KMS-11 (cell line): ENCODE data around the gene ADORA1.

Experiments
- H2AFZ ChIP-seq: fragments of 200-600 bp; sonication (generic); 2 replicates; pipeline ENCODE4 v1.6.1; 2016; ENCODE audit warnings: antibody characterized with exemption, mixed run types, low read depth
- H3K27ac ChIP-seq: fragments of 200-600 bp; sonication (generic); 2 replicates; pipeline ENCODE4 v1.6.1; 2016; ENCODE audit warnings: mild to moderate bottlenecking, mixed run types
- H3K27me3 ChIP-seq: fragments of 200-600 bp; sonication (generic); 2 replicates; pipeline ENCODE4 v1.6.1; 2017; ENCODE audit warnings: mild to moderate bottlenecking, low read depth, mixed run types, moderate library complexity; ENCODE audit not compliant: insufficient read depth
- H3K36me3 ChIP-seq: fragments of 200-600 bp; sonication (generic); 2 replicates; pipeline ENCODE4 v1.6.1; 2017; ENCODE audit warnings: mild to moderate bottlenecking, mixed run types; ENCODE audit not compliant: insufficient read depth
- H3K4me1 ChIP-seq: fragments of 200-600 bp; sonication (generic); 2 replicates; pipeline ENCODE4 v1.6.1; 2016; ENCODE audit warnings: mild to moderate bottlenecking, low read depth, mixed run types; ENCODE audit not compliant: poor library complexity, severe bottlenecking
- H3K4me2 ChIP-seq: fragments of 200-600 bp; sonication (generic); 2 replicates; pipeline ENCODE4 v1.7.0; 2016; ENCODE audit warnings: mild to moderate bottlenecking, mixed run types
- H3K4me3 ChIP-seq: fragments of 200-600 bp; sonication (generic); IDR thresholded peaks from 2 replicates; pipeline ENCODE4 v1.6.1; 2017; ENCODE audit warnings: low read depth, low read length, mixed read lengths; ENCODE audit not compliant: insufficient read depth
- H3K79me2 ChIP-seq: fragments of 200-600 bp; sonication (generic); 2 replicates; pipeline ENCODE4 v1.6.1; 2016; ENCODE audit warnings: low read depth, mixed run types; ENCODE audit not compliant: insufficient read depth
- H3K9ac ChIP-seq: fragments of 200-600 bp; sonication (generic); 2 replicates; pipeline ENCODE4 v1.6.1; 2016; ENCODE audit warnings: mild to moderate bottlenecking, mixed run types
- H4K20me1 ChIP-seq: fragments of 200-600 bp; sonication (generic); 2 replicates; pipeline ENCODE4 v1.6.1; 2016; ENCODE audit warnings: mild to moderate bottlenecking, mixed run types; ENCODE audit not compliant: insufficient read depth
- TF ChIP-seq, protein P1 (sequence below): fragments of 200-600 bp; sonication (generic); conservative IDR thresholded peaks from 2 replicates; pipeline ENCODE4 v1.6.1; 2017; ENCODE audit warnings: low read depth, mild to moderate bottlenecking, antibody characterized with exemption, low read length, moderate library complexity, mixed read lengths

The ADORA1 gene

DNA sequence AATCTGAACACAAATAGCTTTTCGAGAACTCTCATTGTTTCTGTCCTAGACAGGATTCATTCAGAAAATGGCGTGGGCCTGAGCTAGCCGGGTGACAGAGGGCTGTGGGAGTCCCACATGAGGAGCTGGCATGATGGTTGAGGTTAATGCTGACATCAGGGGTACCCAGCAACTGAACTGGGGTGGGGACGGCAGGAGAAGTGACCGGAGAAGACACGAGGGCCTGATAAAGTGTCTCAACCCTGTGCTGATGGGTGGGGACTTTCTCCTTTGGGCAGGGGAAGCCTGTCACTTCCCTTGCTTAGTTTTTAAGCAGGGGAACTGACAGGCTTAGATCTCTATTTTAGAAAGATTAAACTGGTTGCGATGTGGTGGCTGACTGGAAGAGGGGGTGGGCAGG, 87.3 kb downstream of the ADORA1 start:
- Histone ChIP-seq H3K79me2 (no peaks in the 10 kb centered on the region), H3K27me3 (no peaks in the 10 kb centered on the region; the same call in 1 of the 2 replicates), H3K4me1 (no peaks in the 10 kb centered on the region), H3K4me2 (no peak overlapping the region), H2AFZ (no peak overlapping the region), H3K36me3 (no peaks in the 10 kb centered on the region), H3K9ac (no peak overlapping the region), H3K27ac (no peak overlapping the region), H3K4me3 (no peak overlapping the region), H4K20me1 (no peaks in the 10 kb centered on the region)
- TF ChIP-seq, protein P1, sequence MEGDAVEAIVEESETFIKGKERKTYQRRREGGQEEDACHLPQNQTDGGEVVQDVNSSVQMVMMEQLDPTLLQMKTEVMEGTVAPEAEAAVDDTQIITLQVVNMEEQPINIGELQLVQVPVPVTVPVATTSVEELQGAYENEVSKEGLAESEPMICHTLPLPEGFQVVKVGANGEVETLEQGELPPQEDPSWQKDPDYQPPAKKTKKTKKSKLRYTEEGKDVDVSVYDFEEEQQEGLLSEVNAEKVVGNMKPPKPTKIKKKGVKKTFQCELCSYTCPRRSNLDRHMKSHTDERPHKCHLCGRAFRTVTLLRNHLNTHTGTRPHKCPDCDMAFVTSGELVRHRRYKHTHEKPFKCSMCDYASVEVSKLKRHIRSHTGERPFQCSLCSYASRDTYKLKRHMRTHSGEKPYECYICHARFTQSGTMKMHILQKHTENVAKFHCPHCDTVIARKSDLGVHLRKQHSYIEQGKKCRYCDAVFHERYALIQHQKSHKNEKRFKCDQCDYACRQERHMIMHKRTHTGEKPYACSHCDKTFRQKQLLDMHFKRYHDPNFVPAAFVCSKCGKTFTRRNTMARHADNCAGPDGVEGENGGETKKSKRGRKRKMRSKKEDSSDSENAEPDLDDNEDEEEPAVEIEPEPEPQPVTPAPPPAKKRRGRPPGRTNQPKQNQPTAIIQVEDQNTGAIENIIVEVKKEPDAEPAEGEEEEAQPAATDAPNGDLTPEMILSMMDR = no peak

DNA sequence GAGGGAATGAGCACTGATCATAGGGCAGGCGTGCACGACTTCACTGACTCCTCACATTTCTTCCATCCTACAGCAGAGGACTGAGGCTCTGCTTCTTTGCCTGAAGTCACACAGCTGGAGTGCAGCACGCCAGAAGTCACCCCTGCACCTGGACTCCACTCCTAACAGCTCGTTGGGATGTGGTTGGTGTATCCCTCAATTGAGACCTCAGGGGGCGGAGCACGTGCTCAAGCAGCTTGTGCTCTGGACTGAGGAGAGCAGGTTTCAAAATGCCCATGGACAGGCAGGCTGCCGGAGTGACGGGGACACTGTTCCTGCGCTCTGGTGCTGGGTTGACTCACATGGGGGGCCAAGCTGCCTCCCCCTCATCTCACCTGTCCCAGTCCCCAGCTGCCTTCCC, 88.0 kb downstream of the ADORA1 start:
- TF ChIP-seq, protein P1 = no peak
- no peaks in the 10 kb centered on the region for H3K4me1 ChIP-seq
- H3K27ac ChIP-seq = no peak overlapping the region

DNA sequence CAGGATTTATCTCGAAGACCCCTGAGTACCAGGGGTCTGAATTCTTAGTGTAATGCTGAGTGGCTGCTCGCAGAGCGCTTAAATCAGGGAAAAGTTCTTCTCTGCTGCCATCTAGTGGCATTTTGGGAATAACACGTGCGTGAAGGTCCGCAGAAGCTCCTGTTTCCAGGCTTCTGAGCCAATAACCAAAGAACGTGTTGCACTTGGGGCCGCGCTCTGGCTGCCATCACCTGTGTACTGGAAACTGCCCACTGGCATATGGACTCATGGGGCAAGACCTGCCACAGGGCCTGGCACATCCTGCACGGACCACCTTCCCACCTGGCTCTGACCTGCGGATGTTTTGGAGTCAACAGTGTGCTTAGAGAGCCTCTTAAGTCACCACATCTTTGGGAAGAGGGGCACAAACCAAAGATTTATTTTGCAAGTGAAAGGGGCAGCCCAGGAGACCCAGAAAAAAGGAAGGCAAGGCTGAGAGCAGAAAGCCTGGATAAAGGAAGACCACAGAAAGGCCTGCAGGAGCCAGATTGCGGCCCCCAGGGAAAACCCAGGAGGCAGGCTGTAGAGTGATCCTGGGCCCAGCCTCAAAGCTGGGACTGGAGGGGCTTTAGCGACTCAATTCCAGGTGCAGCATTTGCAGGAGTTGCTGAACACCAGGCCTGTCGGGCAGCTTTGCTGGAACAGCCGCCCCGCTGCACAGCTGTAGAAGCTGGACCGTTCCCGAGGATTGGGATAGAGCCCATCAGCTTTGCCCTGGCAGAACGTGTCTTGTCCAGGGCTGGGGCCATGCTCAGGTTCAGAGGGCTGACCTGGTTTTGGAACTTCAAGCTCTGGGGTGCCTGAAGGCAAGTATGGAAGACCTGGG, 89.0 kb downstream of the ADORA1 start:
- H3K27ac ChIP-seq = no peak overlapping the region
- no peaks in the 10 kb centered on the region for H3K79me2 ChIP-seq
- no peaks in the 10 kb centered on the region for H3K4me1 ChIP-seq
- no peaks in the 10 kb centered on the region; the same call in 1 of the 2 replicates for H3K27me3 ChIP-seq
- no peaks in the 10 kb centered on the region for H4K20me1 ChIP-seq
- H3K36me3 ChIP-seq = no peaks in the 10 kb centered on the region
- H2AFZ ChIP-seq = no peak overlapping the region
- no peak overlapping the region; the same call in 1 of the 2 replicates for H3K4me2 ChIP-seq
- H3K9ac ChIP-seq = no peak overlapping the region
- no peak overlapping the region for H3K4me3 ChIP-seq
- TF ChIP-seq, protein P1 = peak; percentile 98

More for the DNA sequence above, 88.0 kb downstream of the ADORA1 start:
- Histone ChIP-seq H3K9ac (no peak overlapping the region), H3K4me2 (no peak overlapping the region), H4K20me1 (no peaks in the 10 kb centered on the region), H2AFZ (no peak overlapping the region), H3K4me3 (no peak overlapping the region), H3K27me3 (no peaks in the 10 kb centered on the region; the same call in 1 of the 2 replicates), H3K36me3 (no peaks in the 10 kb centered on the region), H3K79me2 (no peaks in the 10 kb centered on the region)
